ENCODE results near the gene HSPA12B.

The HSPA12B gene

GRCh38 chr20:3710703-3711483 is 21.6 kb upstream of the HSPA12B start:
- H3K27ac ChIP-seq: no peak overlapping the region
- no peak for TF ChIP-seq ZFX (IDR thresholded peaks at IDR 0.05; ENCODE audit: borderline replicate concordance)
- TF ChIP-seq, protein P1, sequence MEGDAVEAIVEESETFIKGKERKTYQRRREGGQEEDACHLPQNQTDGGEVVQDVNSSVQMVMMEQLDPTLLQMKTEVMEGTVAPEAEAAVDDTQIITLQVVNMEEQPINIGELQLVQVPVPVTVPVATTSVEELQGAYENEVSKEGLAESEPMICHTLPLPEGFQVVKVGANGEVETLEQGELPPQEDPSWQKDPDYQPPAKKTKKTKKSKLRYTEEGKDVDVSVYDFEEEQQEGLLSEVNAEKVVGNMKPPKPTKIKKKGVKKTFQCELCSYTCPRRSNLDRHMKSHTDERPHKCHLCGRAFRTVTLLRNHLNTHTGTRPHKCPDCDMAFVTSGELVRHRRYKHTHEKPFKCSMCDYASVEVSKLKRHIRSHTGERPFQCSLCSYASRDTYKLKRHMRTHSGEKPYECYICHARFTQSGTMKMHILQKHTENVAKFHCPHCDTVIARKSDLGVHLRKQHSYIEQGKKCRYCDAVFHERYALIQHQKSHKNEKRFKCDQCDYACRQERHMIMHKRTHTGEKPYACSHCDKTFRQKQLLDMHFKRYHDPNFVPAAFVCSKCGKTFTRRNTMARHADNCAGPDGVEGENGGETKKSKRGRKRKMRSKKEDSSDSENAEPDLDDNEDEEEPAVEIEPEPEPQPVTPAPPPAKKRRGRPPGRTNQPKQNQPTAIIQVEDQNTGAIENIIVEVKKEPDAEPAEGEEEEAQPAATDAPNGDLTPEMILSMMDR (IDR thresholded peaks at IDR 0.05): peak; percentile 97

DNA sequence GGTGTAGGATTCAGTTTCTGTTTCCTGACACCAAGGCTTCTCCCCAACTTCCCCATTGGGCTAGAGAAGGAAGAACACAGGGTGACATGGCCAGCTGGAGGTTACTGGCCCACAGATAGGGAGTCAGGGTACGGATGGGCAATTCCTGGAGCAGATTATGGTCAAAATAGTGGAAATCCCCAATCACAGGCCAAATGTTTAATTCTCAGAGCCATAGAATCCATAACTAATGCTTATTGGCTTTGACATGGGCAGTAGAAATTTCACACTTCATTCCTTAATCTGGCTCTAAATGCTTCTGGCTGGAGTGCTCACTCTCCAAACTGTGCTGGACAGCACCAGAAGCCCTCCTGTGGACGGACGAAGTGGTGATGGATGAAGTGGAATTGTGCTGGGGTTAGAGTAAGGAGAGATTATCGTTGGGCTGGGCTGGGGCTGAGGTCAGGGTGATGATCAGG is 21.0 kb upstream of the HSPA12B start:
- TF ChIP-seq, protein P1 (IDR thresholded peaks at IDR 0.05): no peak
- no peak for TF ChIP-seq ZFX (IDR thresholded peaks at IDR 0.05; ENCODE audit: borderline replicate concordance)
- no peak overlapping the region for H3K27ac ChIP-seq

GRCh38 chr20:3712279-3712873 is 20.1 kb upstream of the HSPA12B start, which contains the start of gene SIGLEC1:
SIGLEC1 (minus strand) TSS chr20:3712600; CDS start chr20:3707128, 5,472 bp downstream.
- no peak within 1 kb of the TSS for H3K27ac ChIP-seq
- TF ChIP-seq, protein P1 (IDR thresholded peaks at IDR 0.05): no peak
- no peak for TF ChIP-seq ZFX (IDR thresholded peaks at IDR 0.05; ENCODE audit: borderline replicate concordance)

DNA sequence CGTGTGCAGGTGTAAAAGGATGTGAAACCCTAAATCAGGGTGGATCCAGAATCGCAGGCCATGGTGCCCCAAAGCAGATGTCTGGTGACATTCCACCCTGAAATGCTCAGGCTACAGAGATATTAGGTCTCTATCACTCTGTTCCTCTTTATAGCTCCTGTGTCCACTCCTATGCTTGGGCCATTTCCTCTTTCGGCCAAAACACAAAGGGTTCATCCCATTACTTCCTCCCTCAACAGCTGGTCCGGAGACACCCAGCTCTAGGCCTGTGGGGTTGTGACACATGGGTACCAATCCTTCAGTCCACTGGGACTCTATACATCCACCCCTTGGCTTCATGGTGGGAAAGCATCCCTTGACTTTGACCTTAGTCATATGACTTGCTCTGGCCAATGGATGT is 18.4 kb upstream of the HSPA12B start:
- TF ChIP-seq, protein P1 (IDR thresholded peaks at IDR 0.05): no peak
- TF ChIP-seq ZFX (IDR thresholded peaks at IDR 0.05; ENCODE audit: borderline replicate concordance): no peak
- no peak overlapping the region for H3K27ac ChIP-seq

GRCh38 chr20:3716195-3716834 is 16.2 kb upstream of the HSPA12B start:
- TF ChIP-seq, protein P1 (IDR thresholded peaks at IDR 0.05): peak; percentile 81
- TF ChIP-seq ZFX (IDR thresholded peaks at IDR 0.05; ENCODE audit: borderline replicate concordance): no peak
- no peak overlapping the region for H3K27ac ChIP-seq

GRCh38 chr20:3719046-3719445 is 13.4 kb upstream of the HSPA12B start:
- no peak overlapping the region for H3K27ac ChIP-seq
- no peak for TF ChIP-seq ZFX (IDR thresholded peaks at IDR 0.05; ENCODE audit: borderline replicate concordance)
- TF ChIP-seq, protein P1 (IDR thresholded peaks at IDR 0.05): no peak

Data from 22Rv1 (cell line).